ENCODE data around the gene SEMA5A. TPM values are rescaled to one million over a fixed set of nuclear protein-coding genes. Genes with fewer than 3 reads are reported as not detected.

SEMA5A gene
- total RNA-seq, 4 donors from 2014 or later: 0.46 to 3.2 (median 1.7) TPM

DNA sequence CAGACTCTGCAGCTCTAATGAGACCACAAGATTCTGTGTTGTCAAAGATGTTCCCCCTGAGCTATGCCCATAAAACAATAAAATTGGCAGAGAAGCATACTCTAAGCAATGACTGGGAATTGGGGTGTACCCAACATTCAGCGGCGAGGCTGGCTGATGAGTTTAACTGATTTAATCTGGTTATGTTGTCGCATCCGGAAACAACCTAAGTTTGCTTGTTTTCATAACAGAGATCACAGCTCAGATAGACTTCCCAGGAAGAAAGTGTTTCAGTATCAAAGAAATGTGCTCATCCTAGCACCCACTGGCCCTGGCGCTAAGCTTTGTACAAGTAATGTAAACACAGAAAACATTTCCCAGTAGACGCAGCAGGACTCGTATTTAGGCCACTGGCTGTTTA lies 7.4 kb downstream of the SEMA5A start:
- no peak for ATAC-seq
- in situ Hi-C loops (cut with MboI; ENCODE audit: low sequenced_read_pairs in 4 of 4) (loop anchor here in 1 of 4 donors (25.0 kb wide), 1 partner anchor 176 kb away; no protein-coding TSS in a partner anchor), intact Hi-C loops (cut with DNase I; ENCODE audit: low total_unique reads) (no loop called here)
- Histone ChIP-seq H3K4me3 (no peak overlapping the region), H3K27ac (no peak overlapping the region), H3K36me3 (no peaks in the 10 kb centered on the region), H3K9me3 (no peaks in the 10 kb centered on the region), H3K27me3 (no peaks in the 10 kb centered on the region), H3K4me1 (peaks cover 0 to 2% of the 10 kb centered on the region in 2 donors)
- DNase-seq: no peak
- TF ChIP-seq, protein P1, sequence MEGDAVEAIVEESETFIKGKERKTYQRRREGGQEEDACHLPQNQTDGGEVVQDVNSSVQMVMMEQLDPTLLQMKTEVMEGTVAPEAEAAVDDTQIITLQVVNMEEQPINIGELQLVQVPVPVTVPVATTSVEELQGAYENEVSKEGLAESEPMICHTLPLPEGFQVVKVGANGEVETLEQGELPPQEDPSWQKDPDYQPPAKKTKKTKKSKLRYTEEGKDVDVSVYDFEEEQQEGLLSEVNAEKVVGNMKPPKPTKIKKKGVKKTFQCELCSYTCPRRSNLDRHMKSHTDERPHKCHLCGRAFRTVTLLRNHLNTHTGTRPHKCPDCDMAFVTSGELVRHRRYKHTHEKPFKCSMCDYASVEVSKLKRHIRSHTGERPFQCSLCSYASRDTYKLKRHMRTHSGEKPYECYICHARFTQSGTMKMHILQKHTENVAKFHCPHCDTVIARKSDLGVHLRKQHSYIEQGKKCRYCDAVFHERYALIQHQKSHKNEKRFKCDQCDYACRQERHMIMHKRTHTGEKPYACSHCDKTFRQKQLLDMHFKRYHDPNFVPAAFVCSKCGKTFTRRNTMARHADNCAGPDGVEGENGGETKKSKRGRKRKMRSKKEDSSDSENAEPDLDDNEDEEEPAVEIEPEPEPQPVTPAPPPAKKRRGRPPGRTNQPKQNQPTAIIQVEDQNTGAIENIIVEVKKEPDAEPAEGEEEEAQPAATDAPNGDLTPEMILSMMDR (IDR thresholded peaks at IDR 0.05 in 4 of 5, conservative IDR thresholded peaks at IDR 0.05 in 1 of 5): no peak
- TF ChIP-seq POLR2A (IDR thresholded peaks at IDR 0.05): no peak

DNA sequence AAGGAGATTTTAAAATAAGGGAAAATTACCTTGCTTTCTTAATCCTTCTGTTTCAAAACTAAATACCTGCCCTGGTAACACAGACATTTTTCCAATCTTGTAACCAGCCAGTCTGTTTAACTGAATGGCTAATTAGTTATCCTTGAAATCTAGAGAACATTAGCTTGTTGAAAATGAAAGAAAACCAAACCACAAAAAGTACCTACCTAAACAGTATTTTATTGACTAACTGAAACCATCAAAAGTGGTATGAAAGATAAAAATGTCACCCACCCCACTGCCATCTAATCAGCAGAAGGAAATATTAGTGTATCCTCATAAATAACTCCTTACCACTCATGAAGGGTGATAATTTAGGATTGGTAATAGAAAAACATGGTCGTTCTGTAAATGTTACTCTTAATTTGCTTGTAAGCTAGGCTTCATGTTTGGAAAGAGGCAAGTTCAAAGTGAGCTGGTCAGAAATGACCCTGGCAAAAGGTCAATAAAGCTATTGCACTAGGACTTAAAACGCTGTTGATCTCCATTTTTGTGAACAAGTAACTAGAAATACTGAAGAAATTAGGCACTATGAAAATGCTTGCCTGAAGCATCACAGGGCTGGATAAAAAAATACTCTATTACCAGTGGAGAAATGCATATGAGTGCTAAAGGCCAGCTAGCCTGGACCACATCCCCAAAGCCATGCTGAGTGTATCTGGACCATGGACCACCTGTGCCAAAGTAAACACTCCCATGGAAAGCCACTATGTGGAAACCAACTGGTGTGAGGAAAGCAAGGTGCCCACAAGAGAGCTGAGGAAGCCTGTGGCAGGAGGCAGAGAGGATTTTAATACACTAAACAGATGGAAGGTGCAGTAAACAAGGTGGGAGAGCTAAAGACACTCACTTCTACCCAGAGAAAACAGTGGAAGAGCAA lies 8.4 kb downstream of the SEMA5A start:
- intact Hi-C loops (cut with DNase I; ENCODE audit: low total_unique reads): no loop called here
- Histone ChIP-seq H3K36me3 (no peaks in the 10 kb centered on the region), H3K27me3 (no peaks in the 10 kb centered on the region), H3K9me3 (no peaks in the 10 kb centered on the region), H3K4me1 (peaks cover 9 to 12% of the 10 kb centered on the region in 2 donors), H3K27ac (no peak overlapping the region), H3K4me3 (no peak overlapping the region)
- in situ Hi-C loops (cut with MboI; ENCODE audit: low sequenced_read_pairs in 4 of 4): loop anchor here in 1 of 4 donors (25.0 kb wide), 1 partner anchor 175 kb away; no protein-coding TSS in a partner anchor
- ATAC-seq (no peak), DNase-seq (no peak)
- TF ChIP-seq, protein P1 (IDR thresholded peaks at IDR 0.05 in 4 of 5, conservative IDR thresholded peaks at IDR 0.05 in 1 of 5): no peak
- TF ChIP-seq POLR2A (IDR thresholded peaks at IDR 0.05): no peak

DNA sequence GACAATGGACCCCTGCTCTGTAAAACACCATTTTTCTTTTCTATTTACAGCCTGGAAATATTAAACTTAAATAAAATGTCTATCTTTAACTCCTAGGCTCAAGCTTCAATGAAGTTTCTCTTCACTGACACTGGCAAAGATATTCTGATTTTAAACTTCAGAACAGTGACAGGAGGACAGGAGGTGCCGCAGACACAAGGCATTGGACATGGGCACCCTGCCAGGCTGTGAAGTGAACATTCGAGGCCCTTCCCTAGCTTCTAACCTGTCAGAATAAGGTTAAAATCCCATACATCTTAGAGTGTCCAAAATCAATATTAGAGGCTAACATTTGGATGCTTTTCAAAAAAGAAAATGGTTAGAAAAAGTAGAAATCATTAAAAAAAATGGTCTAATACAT lies 9.2 kb downstream of the SEMA5A start:
- Histone ChIP-seq H3K27ac (no peak overlapping the region), H3K4me3 (no peak overlapping the region), H3K27me3 (no peaks in the 10 kb centered on the region), H3K4me1 (peaks cover 10 to 12% of the 10 kb centered on the region in 2 donors), H3K36me3 (no peaks in the 10 kb centered on the region), H3K9me3 (no peaks in the 10 kb centered on the region)
- DNase-seq (no peak), ATAC-seq (no peak)
- in situ Hi-C loops (cut with MboI; ENCODE audit: low sequenced_read_pairs in 4 of 4): loop anchor here in 1 of 4 donors (25.0 kb wide), 1 partner anchor 174 kb away; no protein-coding TSS in a partner anchor
- intact Hi-C loops (cut with DNase I; ENCODE audit: low total_unique reads): no loop called here
- TF ChIP-seq, protein P1 (IDR thresholded peaks at IDR 0.05 in 4 of 5, conservative IDR thresholded peaks at IDR 0.05 in 1 of 5): no peak
- TF ChIP-seq POLR2A (IDR thresholded peaks at IDR 0.05): no peak

DNA sequence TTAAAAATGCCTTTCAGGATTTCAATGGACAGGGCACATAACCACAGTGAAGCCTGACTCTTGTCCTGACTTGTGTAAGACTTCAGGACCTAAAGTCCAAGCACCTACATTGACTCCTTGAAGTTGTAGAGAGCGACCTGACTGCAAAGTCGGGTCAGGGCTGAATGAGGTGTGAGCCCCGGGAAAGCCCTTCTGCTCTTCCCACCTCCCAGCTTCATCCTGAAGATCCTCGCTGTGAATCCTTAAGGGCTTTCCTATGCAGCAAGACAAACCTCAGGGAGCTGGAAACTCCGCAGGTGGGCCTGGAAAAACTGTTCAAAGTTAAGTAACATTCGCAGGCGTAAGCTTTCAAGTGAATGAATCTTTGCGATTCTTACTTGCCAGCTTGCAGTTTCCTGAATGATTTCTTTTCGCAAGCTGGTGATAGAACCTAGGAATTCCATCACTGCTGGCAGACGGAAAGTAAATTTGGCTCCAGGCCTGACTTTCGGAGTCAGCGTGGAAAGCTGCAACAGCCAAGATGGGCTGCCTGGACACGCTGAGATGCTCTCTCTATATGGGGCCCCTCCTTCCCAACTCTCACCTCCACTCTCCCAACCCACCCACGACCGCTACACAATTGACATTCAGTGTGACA lies 10.9 kb downstream of the SEMA5A start:
- in situ Hi-C loops (cut with MboI; ENCODE audit: low sequenced_read_pairs in 4 of 4): loop anchor here in 1 of 4 donors (25.0 kb wide), 1 partner anchor 173 kb away; no protein-coding TSS in a partner anchor
- no peak for DNase-seq
- intact Hi-C loops (cut with DNase I; ENCODE audit: low total_unique reads): no loop called here
- TF ChIP-seq, protein P1 (IDR thresholded peaks at IDR 0.05 in 4 of 5, conservative IDR thresholded peaks at IDR 0.05 in 1 of 5): no peak
- TF ChIP-seq POLR2A (IDR thresholded peaks at IDR 0.05): no peak
- no peak for ATAC-seq
- no peaks in the 10 kb centered on the region for H3K27me3 ChIP-seq
- no peak overlapping the region for H3K4me3 ChIP-seq
- no peaks in the 10 kb centered on the region for H3K36me3 ChIP-seq
- peaks cover 10 to 13% of the 10 kb centered on the region in 2 donors for H3K4me1 ChIP-seq
- H3K27ac ChIP-seq: no peak overlapping the region
- H3K9me3 ChIP-seq: no peaks in the 10 kb centered on the region

All from gastrocnemius medialis (tissue), 4 donors.